ENCODE measurements around the gene SEMA5A.
A peak's percentile ranks its signal among the peaks of the same experiment; 100 is the strongest.

Gene SEMA5A

GRCh38 chr5:9233712-9234111, 312.2 kb downstream of the SEMA5A start:
- no peak for DNase-seq (ENCODE audit: insufficient read length)
- FAIRE-seq, result no peak
- TF ChIP-seq TAF1 (IDR thresholded peaks at IDR 0.05; ENCODE audit: borderline replicate concordance, low read depth, low read length) (no peak), POLR2A (IDR thresholded peaks at IDR 0.05; ENCODE audit: low read depth, low read length) (no peak), POLR2AphosphoS5 (IDR thresholded peaks at IDR 0.05; ENCODE audit: low read depth, low read length) (no peak)

- no peak for DNase-seq (ENCODE audit: insufficient read length)
- no peak for TF ChIP-seq POLR2AphosphoS5 (IDR thresholded peaks at IDR 0.05; ENCODE audit: low read depth, low read length)
- TF ChIP-seq TAF1 (IDR thresholded peaks at IDR 0.05; ENCODE audit: borderline replicate concordance, low read depth, low read length), result no peak
- no peak for TF ChIP-seq POLR2A (IDR thresholded peaks at IDR 0.05; ENCODE audit: low read depth, low read length)
- FAIRE-seq, result no peak
Observed at GRCh38 chr5:9233035-9233434, 312.8 kb downstream of the SEMA5A start.

GRCh38 chr5:9231842-9232241, 314.0 kb downstream of the SEMA5A start:
- no peak for DNase-seq (ENCODE audit: insufficient read length)
- FAIRE-seq, result no peak
- TF ChIP-seq POLR2A (IDR thresholded peaks at IDR 0.05; ENCODE audit: low read depth, low read length) (no peak), TAF1 (IDR thresholded peaks at IDR 0.05; ENCODE audit: borderline replicate concordance, low read depth, low read length) (no peak), POLR2AphosphoS5 (IDR thresholded peaks at IDR 0.05; ENCODE audit: low read depth, low read length) (no peak)

- DNase-seq (ENCODE audit: insufficient read length) (no peak), FAIRE-seq (no peak)
- no peak for TF ChIP-seq POLR2A (IDR thresholded peaks at IDR 0.05; ENCODE audit: low read depth, low read length)
- TF ChIP-seq TAF1 (IDR thresholded peaks at IDR 0.05; ENCODE audit: borderline replicate concordance, low read depth, low read length), result no peak
- no peak for TF ChIP-seq POLR2AphosphoS5 (IDR thresholded peaks at IDR 0.05; ENCODE audit: low read depth, low read length)
Observed at GRCh38 chr5:9230355-9230754, 315.5 kb downstream of the SEMA5A start.

- FAIRE-seq, result no peak
- TF ChIP-seq POLR2A (IDR thresholded peaks at IDR 0.05; ENCODE audit: low read depth, low read length), result no peak
- TF ChIP-seq TAF1 (IDR thresholded peaks at IDR 0.05; ENCODE audit: borderline replicate concordance, low read depth, low read length), result no peak
- TF ChIP-seq POLR2AphosphoS5 (IDR thresholded peaks at IDR 0.05; ENCODE audit: low read depth, low read length), result no peak
- DNase-seq (ENCODE audit: insufficient read length), result no peak
Observed at GRCh38 chr5:9226016-9226536, 319.8 kb downstream of the SEMA5A start.

GRCh38 chr5:9222054-9222976, 323.6 kb downstream of the SEMA5A start:
- TF ChIP-seq POLR2AphosphoS5 (IDR thresholded peaks at IDR 0.05; ENCODE audit: low read depth, low read length) (no peak), TAF1 (IDR thresholded peaks at IDR 0.05; ENCODE audit: borderline replicate concordance, low read depth, low read length) (no peak), POLR2A (IDR thresholded peaks at IDR 0.05; ENCODE audit: low read depth, low read length) (no peak)
- DNase-seq (ENCODE audit: insufficient read length) (no peak), FAIRE-seq (no peak)

- no peak for TF ChIP-seq POLR2AphosphoS5 (IDR thresholded peaks at IDR 0.05; ENCODE audit: low read depth, low read length)
- TF ChIP-seq POLR2A (IDR thresholded peaks at IDR 0.05; ENCODE audit: low read depth, low read length), result no peak
- no peak for TF ChIP-seq TAF1 (IDR thresholded peaks at IDR 0.05; ENCODE audit: borderline replicate concordance, low read depth, low read length)
- no peak for DNase-seq (ENCODE audit: insufficient read length)
- peak; percentile 65 for FAIRE-seq
Observed at GRCh38 chr5:9218358-9218757, 327.5 kb downstream of the SEMA5A start.

- FAIRE-seq (no peak), DNase-seq (ENCODE audit: insufficient read length) (no peak)
- no peak for TF ChIP-seq TAF1 (IDR thresholded peaks at IDR 0.05; ENCODE audit: borderline replicate concordance, low read depth, low read length)
- no peak for TF ChIP-seq POLR2AphosphoS5 (IDR thresholded peaks at IDR 0.05; ENCODE audit: low read depth, low read length)
- no peak for TF ChIP-seq POLR2A (IDR thresholded peaks at IDR 0.05; ENCODE audit: low read depth, low read length)
Observed at GRCh38 chr5:9212605-9213004, 333.3 kb downstream of the SEMA5A start.

- no peak for TF ChIP-seq TAF1 (IDR thresholded peaks at IDR 0.05; ENCODE audit: borderline replicate concordance, low read depth, low read length)
- no peak for TF ChIP-seq POLR2A (IDR thresholded peaks at IDR 0.05; ENCODE audit: low read depth, low read length)
- no peak for TF ChIP-seq POLR2AphosphoS5 (IDR thresholded peaks at IDR 0.05; ENCODE audit: low read depth, low read length)
- FAIRE-seq, result no peak
Observed at GRCh38 chr5:9209846-9210492, 335.9 kb downstream of the SEMA5A start.

GRCh38 chr5:9207817-9208418, 338.0 kb downstream of the SEMA5A start:
- FAIRE-seq, result no peak

More at GRCh38 chr5:9209846-9210492, 335.9 kb downstream of the SEMA5A start:
- no peak for DNase-seq (ENCODE audit: insufficient read length)

GRCh38 chr5:9202636-9203035, 343.2 kb downstream of the SEMA5A start:
- TF ChIP-seq TAF1 (IDR thresholded peaks at IDR 0.05; ENCODE audit: borderline replicate concordance, low read depth, low read length) (no peak), POLR2AphosphoS5 (IDR thresholded peaks at IDR 0.05; ENCODE audit: low read depth, low read length) (no peak), POLR2A (IDR thresholded peaks at IDR 0.05; ENCODE audit: low read depth, low read length) (no peak)
- FAIRE-seq (no peak), DNase-seq (ENCODE audit: insufficient read length) (no peak)

More at GRCh38 chr5:9207817-9208418, 338.0 kb downstream of the SEMA5A start:
- TF ChIP-seq POLR2AphosphoS5 (IDR thresholded peaks at IDR 0.05; ENCODE audit: low read depth, low read length) (no peak), TAF1 (IDR thresholded peaks at IDR 0.05; ENCODE audit: borderline replicate concordance, low read depth, low read length) (no peak), POLR2A (IDR thresholded peaks at IDR 0.05; ENCODE audit: low read depth, low read length) (no peak)
- DNase-seq (ENCODE audit: insufficient read length), result no peak

All from GM12892 (cell line).